Transverse colon (tissue), 3 donors: ENCODE data around the gene L3MBTL4.

Source experiments
- POLR2A ChIP-seq: fragments of 450-650 bp; IDR thresholded peaks from one replicate; pipeline ENCODE4 v1.6.1; 2016; ENCODE audit warnings: antibody characterized with exemption, mild to moderate bottlenecking, moderate library complexity
- TF ChIP-seq, protein P1 (sequence below), 5 experiments: fragments of 200-600 bp in 3 of 5; fragments of 450-650 bp in 2 of 5; sonication (generic) in 3 of 5; IDR thresholded peaks; 1 replicate in 2 of 5; 2 replicates in 3 of 5; pipeline ENCODE4 v1.5.1; 2016 to 2017; ENCODE audit warnings: antibody characterized with exemption in 5 of 5, inconsistent platforms in 3 of 5, mild to moderate bottlenecking in 2 of 5, moderate library complexity in 1 of 5

DNA sequence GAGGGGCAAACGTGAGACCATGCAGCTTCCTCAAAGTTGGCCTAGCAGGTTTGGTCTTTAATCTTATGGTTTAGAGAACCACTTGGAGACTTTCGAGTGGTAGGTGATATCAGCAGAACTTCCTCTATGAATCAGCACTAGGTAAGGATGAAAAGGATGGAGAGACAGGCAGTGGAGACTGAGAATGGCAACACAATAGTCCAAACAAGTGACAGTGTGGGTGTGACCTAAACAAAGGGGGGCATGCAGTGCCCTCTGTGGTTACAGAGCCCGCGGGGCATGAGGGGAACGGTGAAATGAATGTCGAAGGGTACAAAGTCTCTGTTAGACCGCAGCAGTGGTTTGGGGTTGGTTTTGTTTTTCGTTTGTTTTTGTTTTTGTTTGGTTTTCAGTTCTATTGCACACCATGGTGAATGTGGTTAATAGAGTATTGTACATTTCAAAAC is 143.9 kb downstream of the L3MBTL4 start:
- TF ChIP-seq POLR2A: no peak
- TF ChIP-seq, protein P1, sequence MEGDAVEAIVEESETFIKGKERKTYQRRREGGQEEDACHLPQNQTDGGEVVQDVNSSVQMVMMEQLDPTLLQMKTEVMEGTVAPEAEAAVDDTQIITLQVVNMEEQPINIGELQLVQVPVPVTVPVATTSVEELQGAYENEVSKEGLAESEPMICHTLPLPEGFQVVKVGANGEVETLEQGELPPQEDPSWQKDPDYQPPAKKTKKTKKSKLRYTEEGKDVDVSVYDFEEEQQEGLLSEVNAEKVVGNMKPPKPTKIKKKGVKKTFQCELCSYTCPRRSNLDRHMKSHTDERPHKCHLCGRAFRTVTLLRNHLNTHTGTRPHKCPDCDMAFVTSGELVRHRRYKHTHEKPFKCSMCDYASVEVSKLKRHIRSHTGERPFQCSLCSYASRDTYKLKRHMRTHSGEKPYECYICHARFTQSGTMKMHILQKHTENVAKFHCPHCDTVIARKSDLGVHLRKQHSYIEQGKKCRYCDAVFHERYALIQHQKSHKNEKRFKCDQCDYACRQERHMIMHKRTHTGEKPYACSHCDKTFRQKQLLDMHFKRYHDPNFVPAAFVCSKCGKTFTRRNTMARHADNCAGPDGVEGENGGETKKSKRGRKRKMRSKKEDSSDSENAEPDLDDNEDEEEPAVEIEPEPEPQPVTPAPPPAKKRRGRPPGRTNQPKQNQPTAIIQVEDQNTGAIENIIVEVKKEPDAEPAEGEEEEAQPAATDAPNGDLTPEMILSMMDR (IDR thresholded peaks at IDR 0.05): no peak
